GM18951 (cell line): ENCODE results near the gene MED12L.
"Not testable (repeated sequence)": the region's sequence is repeated elsewhere in the genome, so short reads cannot be mapped to it uniquely, and the experiment has no call there.

Experiments used
- POLR2A ChIP-seq: IDR thresholded peaks from 4 replicates; pipeline ENCODE4 v1.6.1; 2011; ENCODE audit warnings: mild to moderate bottlenecking; ENCODE audit not compliant: insufficient read length, insufficient read depth; ENCODE audit errors: extremely low read depth
- in situ Hi-C: fragments of 300-500 bp; cut with MboI; formaldehyde crosslinking; loops from one replicate; pipeline ENCODE4 v1.12.0; 2022; ENCODE audit warnings: low sequenced_read_pairs, mixed read lengths, inconsistent platforms; ENCODE audit not compliant: unreplicated experiment

Gene MED12L

DNA sequence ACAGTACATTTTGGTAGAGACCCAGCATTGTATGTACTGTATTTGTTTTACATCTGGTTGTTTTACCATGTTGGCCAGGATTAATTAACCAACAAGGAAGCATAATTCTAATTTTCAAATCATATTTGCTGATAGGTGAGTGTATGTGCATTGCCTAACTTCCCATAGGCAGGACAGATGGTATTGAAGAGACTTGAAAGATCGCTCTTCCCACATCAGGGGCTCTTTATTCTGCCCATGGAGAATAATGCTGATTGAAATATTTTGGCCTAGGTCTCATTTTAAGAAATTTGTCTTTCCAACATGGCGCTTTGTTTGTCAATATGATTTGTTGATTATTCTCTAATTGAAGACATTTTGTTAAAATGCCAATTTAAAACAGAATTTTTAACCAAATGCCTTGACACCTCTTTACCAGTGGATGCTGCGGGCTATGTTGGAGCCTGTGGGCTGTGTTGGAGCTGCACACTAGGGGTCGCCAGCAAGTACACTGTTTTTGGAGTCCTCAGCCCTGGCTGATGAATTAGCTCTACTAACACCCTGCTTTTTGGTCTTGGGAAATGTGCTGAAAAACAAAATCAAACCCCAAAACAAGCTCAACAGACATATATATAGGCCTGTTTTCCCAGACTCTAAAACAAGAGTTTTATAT is 293.7 kb downstream of the MED12L start:
- no peak for TF ChIP-seq POLR2A
- in situ Hi-C loops = no loop called here

GRCh38 chr3:151382671-151383070 is 297.2 kb downstream of the MED12L start:
- in situ Hi-C loops = no loop called here
- TF ChIP-seq POLR2A = no peak

DNA sequence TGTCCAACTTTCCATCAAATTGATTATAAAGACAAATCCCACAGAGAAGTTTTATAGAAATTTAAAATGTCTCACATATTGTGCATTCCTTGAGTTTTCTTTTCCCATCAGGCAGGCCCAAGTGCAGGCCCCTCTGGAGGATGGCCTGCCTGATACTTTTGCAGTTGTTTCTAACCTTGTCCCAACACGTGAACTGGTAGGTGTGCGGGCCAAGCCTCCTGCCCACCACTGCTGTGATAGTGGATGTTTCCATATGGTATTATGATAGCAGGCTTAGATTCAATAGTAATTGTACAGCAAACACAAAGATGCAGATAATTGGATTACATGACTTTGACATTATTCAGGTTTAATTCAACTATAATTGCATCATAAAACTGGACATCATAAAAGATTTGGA is 297.6 kb downstream of the MED12L start:
- no peak for TF ChIP-seq POLR2A
- in situ Hi-C loops = no loop called here

DNA sequence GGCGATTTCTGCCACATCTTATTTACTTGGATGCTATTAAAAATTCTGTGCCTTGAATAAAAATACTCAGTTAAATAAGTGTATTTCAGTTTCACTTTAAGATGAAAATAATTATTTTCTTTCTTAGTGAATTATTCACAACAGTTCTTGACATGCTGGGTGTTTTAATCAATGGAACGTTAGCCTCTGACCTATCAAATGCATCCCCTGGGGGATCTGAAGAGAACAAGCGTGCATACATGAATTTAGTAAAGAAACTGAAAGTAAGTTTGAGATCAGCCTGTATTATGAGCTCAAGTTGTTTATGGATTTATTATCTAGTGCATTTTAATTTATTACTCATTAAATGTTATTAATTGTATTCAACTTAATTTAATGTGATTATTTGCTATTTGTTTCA is 298.5 kb downstream of the MED12L start:
- no peak for TF ChIP-seq POLR2A
- in situ Hi-C loops = no loop called here

DNA sequence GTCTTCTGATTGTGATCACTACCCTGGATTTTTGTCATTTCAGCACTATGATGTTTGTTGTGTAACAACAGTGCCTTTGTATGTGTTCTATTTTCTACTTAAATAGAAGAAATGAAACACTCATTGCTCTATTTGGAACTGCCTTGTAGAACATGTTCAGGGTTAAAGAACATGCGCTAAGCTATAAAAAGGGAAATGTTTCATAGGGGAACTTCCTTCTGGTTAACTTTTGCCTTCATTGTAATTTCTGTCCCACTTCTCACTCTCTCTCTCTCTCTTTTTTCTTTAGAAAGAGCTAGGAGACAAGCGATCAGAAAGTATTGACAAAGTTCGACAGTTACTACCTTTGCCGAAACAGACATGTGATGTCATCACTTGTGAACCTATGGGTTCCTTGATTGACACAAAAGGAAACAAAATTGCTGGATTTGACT is 299.3 kb downstream of the MED12L start, which contains the start of gene P2RY12:
TSS of gene P2RY12 (minus strand) at position 13 of the 434 bp plus-strand sequence. CDS start 45,908 bp downstream, outside the sequence.
- no peak for TF ChIP-seq POLR2A
- in situ Hi-C loops = no loop called here

- in situ Hi-C loops = no loop called here
- no peak for TF ChIP-seq POLR2A
Observed at GRCh38 chr3:151386056-151386455, 300.6 kb downstream of the MED12L start.

- in situ Hi-C loops = no loop called here
Observed at GRCh38 chr3:151387432-151387831, 302.0 kb downstream of the MED12L start.

GRCh38 chr3:151387842-151388241 is 302.4 kb downstream of the MED12L start:
- no peak for TF ChIP-seq POLR2A
- in situ Hi-C loops = no loop called here

More at GRCh38 chr3:151387432-151387831, 302.0 kb downstream of the MED12L start:
- TF ChIP-seq POLR2A = no peak

DNA sequence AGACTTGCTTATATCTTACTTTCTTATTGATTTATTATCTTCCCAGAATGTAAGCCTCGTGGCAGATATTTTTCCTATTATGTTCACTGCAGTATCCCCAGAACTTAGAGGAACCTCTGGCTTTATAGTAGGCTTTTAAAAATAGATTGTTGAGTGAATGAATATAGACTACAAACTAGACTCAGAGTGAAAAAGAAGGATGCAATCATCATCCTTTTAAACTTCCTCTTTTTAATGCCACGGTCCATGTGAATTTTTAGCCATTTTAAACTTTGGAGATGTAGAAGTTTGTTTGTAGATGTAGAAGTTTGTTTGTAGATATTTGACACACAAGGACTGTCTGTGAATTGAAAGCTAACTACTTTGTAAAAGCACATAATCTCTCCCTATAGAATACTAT is 306.3 kb downstream of the MED12L start:
- no peak for TF ChIP-seq POLR2A
- in situ Hi-C loops = no loop called here

- in situ Hi-C loops = not testable (repeated sequence)
Observed at GRCh38 chr3:151392191-151392590, 306.7 kb downstream of the MED12L start.

- in situ Hi-C loops = no loop called here
- TF ChIP-seq POLR2A = no peak
Observed at GRCh38 chr3:151393146-151393830, 307.8 kb downstream of the MED12L start.

DNA sequence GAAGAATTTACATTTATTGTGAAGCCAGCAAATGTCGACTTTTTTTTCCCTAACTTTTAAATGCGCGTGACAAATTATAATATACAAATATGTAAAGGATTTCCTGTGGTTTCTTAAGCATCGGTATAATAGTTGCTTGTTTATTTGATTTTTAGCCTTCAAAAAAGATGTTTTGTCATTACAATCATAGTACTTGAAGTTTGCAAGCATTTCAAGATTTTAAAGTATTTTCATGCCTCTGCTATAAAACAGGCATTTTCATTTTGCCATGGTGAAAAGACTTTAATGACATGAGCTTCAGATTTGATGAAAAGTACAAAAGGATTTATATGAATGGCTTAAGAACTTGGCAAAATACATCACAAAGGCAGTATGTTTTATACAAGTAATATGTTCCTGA is 308.5 kb downstream of the MED12L start:
- TF ChIP-seq POLR2A = no peak

GRCh38 chr3:151394611-151395010 is 309.1 kb downstream of the MED12L start:
- in situ Hi-C loops = no loop called here
- no peak for TF ChIP-seq POLR2A

More for the DNA sequence above, 308.5 kb downstream of the MED12L start:
- in situ Hi-C loops = no loop called here

DNA sequence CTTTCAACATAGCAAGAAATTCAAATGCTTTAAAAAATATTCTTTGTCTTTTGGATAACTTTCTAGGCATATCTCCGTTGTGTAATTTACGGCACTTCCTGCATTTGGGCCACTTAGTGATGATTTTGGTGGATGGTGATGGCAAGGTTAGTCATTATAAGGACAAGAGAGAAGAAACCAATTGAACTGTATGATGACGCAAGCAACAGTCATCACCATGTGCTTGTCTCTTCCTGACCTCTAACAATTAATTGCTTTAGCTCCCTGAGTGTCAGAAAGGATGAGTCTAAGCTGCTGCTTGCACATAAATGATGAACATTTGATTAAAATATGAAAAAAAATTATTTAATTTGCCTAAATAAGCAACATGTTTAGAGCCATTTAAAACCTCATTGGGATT is 310.3 kb downstream of the MED12L start:
- in situ Hi-C loops = no loop called here
- TF ChIP-seq POLR2A = no peak

DNA sequence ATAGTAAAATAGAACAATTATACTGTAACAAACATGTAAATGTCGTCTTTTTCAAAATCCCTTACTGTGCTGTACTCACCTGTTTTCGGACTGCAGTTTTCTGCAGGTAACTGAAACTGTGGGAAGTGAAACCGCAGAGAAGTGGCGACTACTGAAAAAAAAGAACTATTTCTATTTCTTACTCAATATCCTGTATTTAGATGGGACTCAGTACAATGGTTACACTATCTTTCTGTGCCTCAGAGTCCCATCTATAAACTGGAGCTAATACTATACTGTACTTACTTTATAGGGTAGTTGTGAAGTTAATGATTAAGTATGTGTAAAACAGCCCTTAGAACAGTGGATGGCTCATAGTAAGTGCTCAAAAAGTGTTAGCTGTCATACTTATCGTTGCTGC is 313.4 kb downstream of the MED12L start:
- no peak for TF ChIP-seq POLR2A
- in situ Hi-C loops = no loop called here

DNA sequence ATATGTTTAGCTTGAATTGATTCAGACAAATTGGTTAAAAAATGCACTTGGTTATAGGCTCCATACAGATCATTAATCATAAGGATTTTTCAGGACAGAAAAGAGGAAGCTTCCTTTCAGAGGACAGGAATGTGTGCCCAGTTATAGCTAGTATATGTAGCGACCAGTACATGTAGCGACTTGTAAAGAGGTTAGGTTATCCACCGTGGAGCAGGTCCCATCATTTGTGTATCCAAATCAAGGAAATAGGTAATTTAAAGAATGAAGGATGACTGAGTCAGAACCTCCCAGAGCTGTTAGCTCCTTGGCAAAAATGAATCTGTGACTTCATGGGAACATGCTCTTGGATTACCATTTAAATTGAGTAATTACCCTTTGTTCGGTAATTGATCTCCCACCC is 314.9 kb downstream of the MED12L start:
- in situ Hi-C loops = no loop called here
- TF ChIP-seq POLR2A = no peak
